Neural cell (in vitro differentiated cells): ENCODE data around the gene MN1. TPM values are rescaled to one million over a fixed set of nuclear protein-coding genes. Genes with fewer than 3 reads are reported as not detected.

Experiments used
- H2AFZ ChIP-seq: fragments of 200-600, 300-800 bp; sonication (generic), shearing (Covaris generic); 2 replicates; pipeline ENCODE4 v1.6.0; 2014; ENCODE audit warnings: low read depth, mild to moderate bottlenecking, antibody characterized with exemption, low read length, moderate library complexity
- H3F3A ChIP-seq: fragments of 200-600 bp; shearing (Covaris generic); 2 replicates; pipeline ENCODE4 v1.6.1; 2016; ENCODE audit warnings: mild to moderate bottlenecking, moderate library complexity, mixed read lengths, antibody characterized with exemption, low read length; ENCODE audit not compliant: insufficient read depth, poor library complexity, severe bottlenecking
- H3K27ac ChIP-seq: fragments of 200-600, 300-800 bp; sonication (generic), shearing (Covaris generic); 2 replicates; pipeline ENCODE4 v1.5.1; 2014; ENCODE audit warnings: mild to moderate bottlenecking, low read length, moderate library complexity
- H3K27me3 ChIP-seq: fragments of 300-800, 200-600 bp; sonication (generic), shearing (Covaris generic); 2 replicates; pipeline ENCODE4 v1.6.0; 2014; ENCODE audit warnings: mild to moderate bottlenecking, low read depth, low read length, moderate library complexity; ENCODE audit not compliant: insufficient read depth
- H3K36me3 ChIP-seq: fragments of 300-800, 200-600 bp; sonication (generic), shearing (Covaris generic); 2 replicates; pipeline ENCODE4 v1.5.1; 2014; ENCODE audit warnings: mild to moderate bottlenecking, antibody characterized with exemption, low read length, moderate library complexity; ENCODE audit not compliant: insufficient read depth
- H3K4me2 ChIP-seq: fragments of 300-800, 200-600 bp; sonication (generic), shearing (Covaris generic); 2 replicates; pipeline ENCODE4 v1.6.0; 2014; ENCODE audit warnings: mild to moderate bottlenecking, low read length
- H3K4me3 ChIP-seq: fragments of 300-800, 200-600 bp; sonication (generic), shearing (Covaris generic); 2 replicates; pipeline ENCODE4 v1.5.1; 2014; ENCODE audit warnings: mild to moderate bottlenecking, low read length, moderate library complexity
- H3K79me2 ChIP-seq: fragments of 200-600 bp; shearing (Covaris generic); replicated peaks from 2 replicates; pipeline ENCODE4 v1.6.0; 2014; ENCODE audit warnings: mild to moderate bottlenecking, low read length, moderate library complexity; ENCODE audit not compliant: insufficient read depth
- H3K9ac ChIP-seq: fragments of 300-800, 200-600 bp; sonication (generic), shearing (Covaris generic); 2 replicates; pipeline ENCODE4 v1.6.1; 2016; ENCODE audit warnings: mild to moderate bottlenecking, low read length, mixed read lengths
- H3K9me2 ChIP-seq: fragments of 200-600 bp; shearing (Covaris generic); 2 replicates; pipeline ENCODE4 v1.6.1; 2016; ENCODE audit warnings: mild to moderate bottlenecking, low read length, mixed read lengths; ENCODE audit not compliant: insufficient read depth
- H3K9me3 ChIP-seq: fragments of 200-600, 300-800 bp; sonication (generic), shearing (Covaris generic); 2 replicates; pipeline ENCODE4 v1.6.1; 2016; ENCODE audit warnings: mild to moderate bottlenecking, mixed run types, low read length, moderate library complexity, mixed read lengths
- H4K20me1 ChIP-seq: fragments of 200-600 bp; shearing (Covaris generic); 2 replicates; pipeline ENCODE4 v1.6.1; 2016; ENCODE audit warnings: mild to moderate bottlenecking, mixed run types; ENCODE audit not compliant: insufficient read depth
- EP300 ChIP-seq: fragments of 450-650 bp; conservative IDR thresholded peaks from 2 replicates; pipeline ENCODE4 v1.6.1; 2014; ENCODE audit warnings: antibody characterized with exemption, mild to moderate bottlenecking, moderate library complexity; ENCODE audit not compliant: poor library complexity, severe bottlenecking
- EZH2 ChIP-seq: fragments of 200-600, 300-800 bp; shearing (Covaris generic), sonication (generic); IDR thresholded peaks from 2 replicates; pipeline ENCODE4 v1.6.1; 2014; ENCODE audit warnings: antibody characterized with exemption, low read length, borderline replicate concordance, mild to moderate bottlenecking; ENCODE audit not compliant: insufficient read depth, poor library complexity, severe bottlenecking
- MXI1 ChIP-seq: fragments of 450-650 bp; conservative IDR thresholded peaks from 2 replicates; pipeline ENCODE4 v1.6.1; 2014; ENCODE audit warnings: antibody characterized with exemption, mild to moderate bottlenecking; ENCODE audit not compliant: poor library complexity, severe bottlenecking
- POLR2AphosphoS5 ChIP-seq: IDR thresholded peaks from 2 replicates; pipeline ENCODE4 v1.6.1; 2012
- RAD21 ChIP-seq: fragments of 450-650 bp; conservative IDR thresholded peaks from 2 replicates; pipeline ENCODE4 v1.6.1; 2014; ENCODE audit warnings: antibody characterized with exemption, mild to moderate bottlenecking, moderate library complexity
- SMC3 ChIP-seq: fragments of 450-650 bp; conservative IDR thresholded peaks from 2 replicates; pipeline ENCODE4 v1.6.1; 2014; ENCODE audit warnings: antibody characterized with exemption, mild to moderate bottlenecking, moderate library complexity; ENCODE audit not compliant: poor library complexity
- TAF1 ChIP-seq: IDR thresholded peaks from 2 replicates; pipeline ENCODE4 v1.6.1; 2012; ENCODE audit warnings: low read depth
- polyA plus RNA-seq: library from polyadenylated mRNA; depleted of rRNA; stranded (reverse); fragments of >200 nt; gene quantifications from 2 replicates; pipeline ENCODE4 v1.2.3, GENCODE V29; 2014
- TF ChIP-seq, protein P1 (sequence below): fragments of 450-650 bp; IDR thresholded peaks from 2 replicates; pipeline ENCODE4 v1.5.1; 2014; ENCODE audit warnings: antibody characterized with exemption, mild to moderate bottlenecking, moderate library complexity; ENCODE audit not compliant: poor library complexity, severe bottlenecking
- TF ChIP-seq, protein P2 (sequence below): IDR thresholded peaks from 2 replicates; pipeline ENCODE4 v1.6.1; 2012; ENCODE audit warnings: borderline replicate concordance

MN1 gene
- polyA plus RNA-seq, 1 donor from 2014 or later: 7.3 TPM

DNA sequence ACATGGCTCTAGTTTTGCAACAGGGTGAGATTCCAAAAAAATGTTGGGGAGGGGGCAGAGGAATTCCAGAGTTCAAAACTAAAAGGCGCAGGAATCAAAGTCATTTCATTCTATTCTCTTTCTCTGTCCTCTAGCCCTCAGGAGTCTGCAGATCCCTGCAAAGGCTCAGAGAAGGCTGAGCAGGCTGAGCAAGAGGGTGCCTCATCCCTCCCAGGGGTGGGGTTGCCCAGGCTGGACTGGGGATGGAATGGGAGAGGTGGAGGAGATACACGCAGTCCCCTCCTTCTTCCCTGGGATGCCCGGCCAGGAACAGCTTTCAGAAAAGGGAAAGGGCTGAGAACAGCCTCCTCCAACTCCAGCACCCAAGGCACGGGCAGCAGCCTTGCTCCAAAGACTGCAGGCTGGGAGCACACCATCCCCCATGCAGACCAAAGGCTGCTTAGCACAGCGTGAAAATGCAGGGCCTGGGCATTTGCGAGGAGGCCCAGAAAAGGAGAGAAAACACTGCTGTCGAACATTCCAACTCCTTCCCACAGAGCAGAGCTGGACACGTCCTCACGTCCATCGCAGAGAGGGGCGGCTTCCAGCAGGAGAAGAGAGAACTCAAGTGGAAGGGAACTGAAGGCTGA is 51.8 kb downstream of the MN1 start:
- H3K9me2 ChIP-seq: no peaks in the 10 kb centered on the region
- H3K9ac ChIP-seq: no peak overlapping the region
- H3K4me3 ChIP-seq: no peak overlapping the region
- no peaks in the 10 kb centered on the region for H4K20me1 ChIP-seq
- no peaks in the 10 kb centered on the region for H3K9me3 ChIP-seq
- peaks cover 4% of the 10 kb centered on the region for H3K79me2 ChIP-seq
- no peaks in the 10 kb centered on the region for H3K36me3 ChIP-seq
- H3K27me3 ChIP-seq: no peaks in the 10 kb centered on the region
- H3K27ac ChIP-seq: no peak overlapping the region
- no peaks in the 10 kb centered on the region for H3F3A ChIP-seq
- no peak for TF ChIP-seq RAD21
- no peak for TF ChIP-seq TAF1
- TF ChIP-seq POLR2AphosphoS5: no peak
- no peak for TF ChIP-seq SMC3
- TF ChIP-seq, protein P1, sequence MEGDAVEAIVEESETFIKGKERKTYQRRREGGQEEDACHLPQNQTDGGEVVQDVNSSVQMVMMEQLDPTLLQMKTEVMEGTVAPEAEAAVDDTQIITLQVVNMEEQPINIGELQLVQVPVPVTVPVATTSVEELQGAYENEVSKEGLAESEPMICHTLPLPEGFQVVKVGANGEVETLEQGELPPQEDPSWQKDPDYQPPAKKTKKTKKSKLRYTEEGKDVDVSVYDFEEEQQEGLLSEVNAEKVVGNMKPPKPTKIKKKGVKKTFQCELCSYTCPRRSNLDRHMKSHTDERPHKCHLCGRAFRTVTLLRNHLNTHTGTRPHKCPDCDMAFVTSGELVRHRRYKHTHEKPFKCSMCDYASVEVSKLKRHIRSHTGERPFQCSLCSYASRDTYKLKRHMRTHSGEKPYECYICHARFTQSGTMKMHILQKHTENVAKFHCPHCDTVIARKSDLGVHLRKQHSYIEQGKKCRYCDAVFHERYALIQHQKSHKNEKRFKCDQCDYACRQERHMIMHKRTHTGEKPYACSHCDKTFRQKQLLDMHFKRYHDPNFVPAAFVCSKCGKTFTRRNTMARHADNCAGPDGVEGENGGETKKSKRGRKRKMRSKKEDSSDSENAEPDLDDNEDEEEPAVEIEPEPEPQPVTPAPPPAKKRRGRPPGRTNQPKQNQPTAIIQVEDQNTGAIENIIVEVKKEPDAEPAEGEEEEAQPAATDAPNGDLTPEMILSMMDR: no peak
- no peak for TF ChIP-seq EP300
- TF ChIP-seq, protein P2, sequence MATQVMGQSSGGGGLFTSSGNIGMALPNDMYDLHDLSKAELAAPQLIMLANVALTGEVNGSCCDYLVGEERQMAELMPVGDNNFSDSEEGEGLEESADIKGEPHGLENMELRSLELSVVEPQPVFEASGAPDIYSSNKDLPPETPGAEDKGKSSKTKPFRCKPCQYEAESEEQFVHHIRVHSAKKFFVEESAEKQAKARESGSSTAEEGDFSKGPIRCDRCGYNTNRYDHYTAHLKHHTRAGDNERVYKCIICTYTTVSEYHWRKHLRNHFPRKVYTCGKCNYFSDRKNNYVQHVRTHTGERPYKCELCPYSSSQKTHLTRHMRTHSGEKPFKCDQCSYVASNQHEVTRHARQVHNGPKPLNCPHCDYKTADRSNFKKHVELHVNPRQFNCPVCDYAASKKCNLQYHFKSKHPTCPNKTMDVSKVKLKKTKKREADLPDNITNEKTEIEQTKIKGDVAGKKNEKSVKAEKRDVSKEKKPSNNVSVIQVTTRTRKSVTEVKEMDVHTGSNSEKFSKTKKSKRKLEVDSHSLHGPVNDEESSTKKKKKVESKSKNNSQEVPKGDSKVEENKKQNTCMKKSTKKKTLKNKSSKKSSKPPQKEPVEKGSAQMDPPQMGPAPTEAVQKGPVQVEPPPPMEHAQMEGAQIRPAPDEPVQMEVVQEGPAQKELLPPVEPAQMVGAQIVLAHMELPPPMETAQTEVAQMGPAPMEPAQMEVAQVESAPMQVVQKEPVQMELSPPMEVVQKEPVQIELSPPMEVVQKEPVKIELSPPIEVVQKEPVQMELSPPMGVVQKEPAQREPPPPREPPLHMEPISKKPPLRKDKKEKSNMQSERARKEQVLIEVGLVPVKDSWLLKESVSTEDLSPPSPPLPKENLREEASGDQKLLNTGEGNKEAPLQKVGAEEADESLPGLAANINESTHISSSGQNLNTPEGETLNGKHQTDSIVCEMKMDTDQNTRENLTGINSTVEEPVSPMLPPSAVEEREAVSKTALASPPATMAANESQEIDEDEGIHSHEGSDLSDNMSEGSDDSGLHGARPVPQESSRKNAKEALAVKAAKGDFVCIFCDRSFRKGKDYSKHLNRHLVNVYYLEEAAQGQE: no peak
- no peak for TF ChIP-seq MXI1
- TF ChIP-seq EZH2: no peak
- no peak overlapping the region for H3K4me2 ChIP-seq
- no peak overlapping the region for H2AFZ ChIP-seq

DNA sequence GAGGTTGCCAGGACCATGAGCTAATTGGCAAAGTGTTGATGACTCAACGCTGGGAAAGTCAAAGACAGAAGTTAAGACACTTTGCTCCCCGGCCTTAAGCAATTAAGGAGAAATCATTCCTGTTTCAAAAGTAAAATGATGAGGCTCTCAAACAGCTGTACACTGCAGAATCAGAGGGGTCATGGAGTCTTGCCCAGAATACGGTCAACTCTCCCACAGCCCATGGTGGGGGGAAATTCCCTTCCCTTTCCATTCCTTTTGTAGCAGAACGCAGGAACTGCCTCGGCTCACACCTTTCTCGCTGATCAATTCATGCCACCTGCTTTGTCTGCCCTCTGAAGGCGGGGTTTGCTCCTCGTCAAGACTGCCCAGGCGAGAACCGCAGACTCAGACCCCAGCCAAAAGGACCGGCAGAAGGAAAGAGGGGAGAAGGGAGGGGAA is 52.8 kb downstream of the MN1 start:
- Histone ChIP-seq H4K20me1 (no peaks in the 10 kb centered on the region), H3K27ac (no peak overlapping the region), H3K9me3 (no peaks in the 10 kb centered on the region), H2AFZ (no peak overlapping the region), H3K27me3 (no peaks in the 10 kb centered on the region), H3K4me2 (no peak overlapping the region), H3K9ac (no peak overlapping the region), H3K36me3 (no peaks in the 10 kb centered on the region), H3K9me2 (no peaks in the 10 kb centered on the region), H3K79me2 (peaks cover 4% of the 10 kb centered on the region), H3F3A (no peaks in the 10 kb centered on the region), H3K4me3 (no peak overlapping the region)
- TF ChIP-seq, protein P1: no peak
- TF ChIP-seq POLR2AphosphoS5: no peak
- no peak for TF ChIP-seq TAF1
- TF ChIP-seq, protein P2: no peak
- TF ChIP-seq SMC3: no peak
- no peak for TF ChIP-seq EZH2
- no peak for TF ChIP-seq RAD21
- no peak for TF ChIP-seq EP300
- no peak for TF ChIP-seq MXI1
